ENCODE measurements around the gene SRSF11.

DNA sequence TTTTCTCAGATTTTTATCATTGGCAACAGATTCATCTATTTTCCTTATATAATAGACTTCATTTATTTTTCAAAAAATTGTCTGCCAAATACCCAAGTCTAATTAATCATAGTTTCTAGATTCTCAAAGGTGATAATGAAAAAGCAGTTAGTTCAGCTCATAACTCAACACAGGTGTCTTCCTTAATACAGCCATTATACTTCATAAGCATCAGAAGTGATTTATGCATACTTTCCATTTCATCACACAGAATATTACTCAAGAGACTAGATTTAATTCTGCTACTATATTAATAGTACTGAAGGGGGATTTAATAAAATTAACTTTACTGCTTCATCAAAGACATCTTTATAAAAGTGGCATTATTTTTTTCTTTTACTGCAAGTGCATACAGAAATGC is 18.8 kb downstream of the SRSF11 start:
- TF ChIP-seq, protein P1, sequence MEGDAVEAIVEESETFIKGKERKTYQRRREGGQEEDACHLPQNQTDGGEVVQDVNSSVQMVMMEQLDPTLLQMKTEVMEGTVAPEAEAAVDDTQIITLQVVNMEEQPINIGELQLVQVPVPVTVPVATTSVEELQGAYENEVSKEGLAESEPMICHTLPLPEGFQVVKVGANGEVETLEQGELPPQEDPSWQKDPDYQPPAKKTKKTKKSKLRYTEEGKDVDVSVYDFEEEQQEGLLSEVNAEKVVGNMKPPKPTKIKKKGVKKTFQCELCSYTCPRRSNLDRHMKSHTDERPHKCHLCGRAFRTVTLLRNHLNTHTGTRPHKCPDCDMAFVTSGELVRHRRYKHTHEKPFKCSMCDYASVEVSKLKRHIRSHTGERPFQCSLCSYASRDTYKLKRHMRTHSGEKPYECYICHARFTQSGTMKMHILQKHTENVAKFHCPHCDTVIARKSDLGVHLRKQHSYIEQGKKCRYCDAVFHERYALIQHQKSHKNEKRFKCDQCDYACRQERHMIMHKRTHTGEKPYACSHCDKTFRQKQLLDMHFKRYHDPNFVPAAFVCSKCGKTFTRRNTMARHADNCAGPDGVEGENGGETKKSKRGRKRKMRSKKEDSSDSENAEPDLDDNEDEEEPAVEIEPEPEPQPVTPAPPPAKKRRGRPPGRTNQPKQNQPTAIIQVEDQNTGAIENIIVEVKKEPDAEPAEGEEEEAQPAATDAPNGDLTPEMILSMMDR (IDR thresholded peaks at IDR 0.05; ENCODE audit: borderline replicate concordance, extremely low read depth, low read length, poor library complexity, severe bottlenecking) = no peak
- no peak for TF ChIP-seq EZH2 (IDR thresholded peaks at IDR 0.05; ENCODE audit: borderline replicate concordance, low read depth, low read length, severe bottlenecking)

All from DND-41 (cell line).